GM19035 (cell line): ENCODE data around the gene CPNE7.
"Not testable (repeated sequence)": the region's sequence is repeated elsewhere in the genome, so short reads cannot be mapped to it uniquely, and the experiment has no call there.

Experiments
- ATAC-seq: cut with Tn5 transposase; IDR thresholded peaks from one replicate; pipeline ENCODE4 v1.9.1; 2021; ENCODE audit not compliant: unreplicated experiment

The CPNE7 gene

GRCh38 chr16:89582614-89583196, 7.1 kb downstream of the CPNE7 start:
- no peak for ATAC-seq

GRCh38 chr16:89583197-89583894, 7.8 kb downstream of the CPNE7 start:
- ATAC-seq: no peak

- no peak for ATAC-seq
Measured at GRCh38 chr16:89583895-89584644, 8.5 kb downstream of the CPNE7 start.

- ATAC-seq: no peak
Measured at GRCh38 chr16:89584768-89585549, 9.4 kb downstream of the CPNE7 start.

GRCh38 chr16:89586218-89586617, 10.7 kb downstream of the CPNE7 start:
- ATAC-seq: no peak

GRCh38 chr16:89586853-89587252, 11.3 kb downstream of the CPNE7 start:
- no peak for ATAC-seq

GRCh38 chr16:89587676-89588075, 12.1 kb downstream of the CPNE7 start:
- not testable (repeated sequence) for ATAC-seq

- ATAC-seq: no peak
Measured at GRCh38 chr16:89588413-89589109, 13.0 kb downstream of the CPNE7 start.

- no peak for ATAC-seq
Measured at GRCh38 chr16:89589241-89589926, 13.8 kb downstream of the CPNE7 start.

- ATAC-seq: no peak
Measured at GRCh38 chr16:89593841-89594240, 18.3 kb downstream of the CPNE7 start.

GRCh38 chr16:89595330-89596060, 19.9 kb downstream of the CPNE7 start:
- ATAC-seq: no peak

GRCh38 chr16:89596061-89596689, 20.6 kb downstream of the CPNE7 start:
- ATAC-seq: no peak

GRCh38 chr16:89596957-89597649, 21.5 kb downstream of the CPNE7 start:
- no peak for ATAC-seq

GRCh38 chr16:89598199-89598598, 22.6 kb downstream of the CPNE7 start:
- ATAC-seq: no peak

GRCh38 chr16:89599451-89599858, 23.9 kb downstream of the CPNE7 start:
- ATAC-seq: no peak

GRCh38 chr16:89599902-89600301, 24.3 kb downstream of the CPNE7 start:
- ATAC-seq: no peak

GRCh38 chr16:89600427-89600826, 24.9 kb downstream of the CPNE7 start:
- no peak for ATAC-seq

GRCh38 chr16:89600956-89601355, 25.4 kb downstream of the CPNE7 start:
- no peak for ATAC-seq

- ATAC-seq: no peak
Measured at GRCh38 chr16:89601906-89602272, 26.3 kb downstream of the CPNE7 start.
